HG02623 (cell line): ENCODE measurements around the gene C19orf81.

Source experiments
- ATAC-seq: cut with Tn5 transposase; IDR thresholded peaks from one replicate; pipeline ENCODE4 v1.9.1; 2021; ENCODE audit warnings: moderate library complexity; ENCODE audit not compliant: unreplicated experiment

C19orf81 gene

DNA sequence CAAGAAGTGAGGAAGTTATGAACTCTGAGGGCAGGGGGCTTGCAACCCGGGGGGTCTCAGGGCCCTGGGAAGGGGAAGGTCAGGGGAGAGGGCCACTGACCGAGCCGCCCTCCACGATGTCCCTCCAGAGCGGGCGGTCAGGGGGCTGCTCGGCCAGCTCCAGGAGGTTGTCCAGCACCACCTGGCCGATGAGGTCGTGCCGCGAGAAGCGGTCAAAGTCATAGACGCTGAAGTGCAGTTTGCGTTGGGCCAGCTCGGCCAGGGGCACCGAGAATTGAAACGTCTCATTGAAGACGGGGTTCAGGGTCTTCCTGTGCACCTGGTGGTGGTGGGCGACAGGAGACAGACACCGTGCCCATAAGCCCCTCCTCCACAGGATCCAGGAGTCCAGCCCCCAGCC lies 20.1 kb upstream of the C19orf81 start:
- no peak for ATAC-seq

GRCh38 chr19:50629801-50630200 lies 19.4 kb upstream of the C19orf81 start:
- ATAC-seq, result no peak

DNA sequence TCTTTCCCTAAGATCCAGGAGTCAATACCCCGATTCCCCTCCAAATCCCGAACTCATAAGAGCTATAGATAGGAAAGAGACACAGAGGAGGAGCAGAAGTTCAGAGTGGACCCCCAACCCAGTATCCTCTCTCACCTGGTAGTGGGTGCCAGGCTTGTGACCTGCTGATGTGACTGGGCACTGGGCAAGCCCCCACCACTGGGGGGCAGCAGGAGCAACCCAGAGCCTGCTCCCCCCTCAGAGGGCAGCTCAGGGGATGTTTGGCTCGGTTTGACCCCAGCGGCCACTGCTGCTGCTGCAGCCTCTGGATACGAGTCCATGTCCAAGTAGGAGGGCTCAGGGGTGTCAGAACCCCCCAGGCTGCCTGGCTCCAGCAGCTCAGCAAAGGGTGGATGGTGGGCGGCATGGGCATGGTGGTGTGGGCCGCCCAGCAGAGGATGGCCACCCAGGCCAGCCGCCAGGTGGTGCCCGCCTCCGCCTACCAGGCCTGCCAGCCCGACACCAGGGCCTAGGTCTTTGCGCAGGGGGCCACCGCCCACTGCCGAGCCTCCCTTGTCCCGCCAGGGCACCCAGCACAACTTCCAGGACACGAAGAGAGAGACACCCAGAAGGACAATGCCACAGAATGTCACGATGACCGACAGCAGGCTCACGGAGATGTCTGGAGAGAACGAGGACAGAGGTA lies 17.0 kb upstream of the C19orf81 start:
- ATAC-seq, result no peak

DNA sequence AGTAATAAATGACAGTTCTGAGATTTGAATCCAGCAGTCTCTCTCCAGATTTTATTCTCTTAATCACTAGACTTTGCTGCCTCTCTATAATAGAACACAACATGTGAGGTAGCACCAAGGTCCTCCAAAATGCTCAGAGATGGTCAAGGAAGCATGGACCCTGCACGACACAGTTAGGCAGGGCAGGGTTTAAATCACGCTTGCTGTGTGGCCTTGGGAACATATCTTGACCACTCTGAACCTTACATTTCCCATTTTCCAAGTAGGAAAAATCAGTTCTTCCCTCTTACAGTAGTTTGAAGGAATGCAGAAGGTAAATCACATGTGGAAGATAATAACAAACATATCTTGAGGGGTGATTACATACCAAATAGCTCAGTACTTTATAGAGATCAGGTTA lies 15.9 kb upstream of the C19orf81 start:
- ATAC-seq, result no peak

DNA sequence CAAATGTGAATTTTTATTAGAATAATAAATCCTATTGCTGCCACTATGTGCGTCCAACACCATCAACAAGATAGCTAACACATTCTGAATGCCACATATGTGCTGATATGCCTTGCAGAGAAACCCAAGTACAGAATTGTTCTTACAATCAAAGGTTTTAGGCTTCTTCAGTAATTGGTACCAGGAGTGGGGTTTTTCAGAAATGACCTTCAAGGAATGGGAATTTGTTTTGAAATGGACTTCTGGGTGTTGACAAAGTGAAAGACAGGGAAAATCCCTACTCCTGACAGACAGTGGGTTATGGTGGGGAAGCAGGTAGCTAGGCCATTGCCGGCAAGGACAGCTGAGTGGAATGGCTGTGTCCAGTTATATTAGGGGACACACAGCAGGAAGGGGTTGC lies 15.3 kb upstream of the C19orf81 start:
- ATAC-seq, result no peak

DNA sequence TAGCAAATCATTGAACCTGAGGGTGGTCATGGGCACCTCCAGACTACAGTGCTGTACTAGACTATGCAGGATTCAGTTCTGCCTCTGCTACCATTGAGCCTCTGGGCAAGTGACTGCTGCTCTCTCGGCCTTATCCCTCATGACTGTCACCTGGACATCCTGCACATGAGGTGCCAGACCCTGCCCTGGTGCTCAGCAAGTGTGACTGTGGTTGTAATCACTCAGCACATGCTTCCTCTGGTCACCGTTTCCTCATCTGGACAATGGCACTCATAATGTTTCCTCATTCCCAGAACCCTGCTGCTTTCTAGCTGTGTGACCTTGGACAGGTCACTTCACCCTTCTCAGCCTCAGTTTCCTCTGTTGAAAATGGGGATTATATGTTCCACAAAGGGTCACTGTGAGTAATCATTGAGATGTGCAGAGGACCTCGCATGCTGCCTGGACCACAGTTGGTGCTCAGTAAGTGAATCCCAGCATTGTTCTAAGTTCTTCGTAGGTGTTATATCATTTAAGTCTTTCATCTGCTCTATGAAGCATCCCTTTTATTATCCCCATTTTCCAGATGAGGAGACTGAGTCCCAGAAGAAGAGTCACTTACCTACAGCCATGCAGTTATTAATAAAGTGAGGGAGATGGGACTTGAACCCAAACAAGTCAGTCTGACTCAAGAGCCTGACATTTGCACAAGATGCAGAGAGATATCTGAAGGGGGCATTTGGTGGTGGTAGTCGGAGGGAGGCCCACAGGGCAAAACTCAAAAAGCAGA lies 12.7 kb upstream of the C19orf81 start:
- no peak for ATAC-seq

DNA sequence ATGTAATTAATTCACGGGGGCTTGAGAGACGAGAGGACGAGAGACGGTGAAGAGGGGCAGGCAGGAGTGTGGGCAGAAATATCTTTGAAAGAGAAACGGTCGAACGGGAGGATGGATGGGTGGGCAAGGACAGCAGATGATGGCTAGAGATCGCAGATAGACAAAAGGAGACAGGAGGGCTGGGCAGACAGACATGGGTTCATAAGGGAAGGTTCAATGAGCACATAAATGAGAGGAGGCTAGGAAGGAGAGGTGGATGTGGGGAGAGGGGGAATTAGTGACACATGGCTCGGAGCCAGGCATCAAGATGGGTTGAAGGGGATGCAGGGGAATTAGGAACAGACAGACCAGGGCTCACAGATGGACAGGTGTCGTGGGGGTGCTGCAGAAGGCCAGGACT lies 10.6 kb upstream of the C19orf81 start:
- no peak for ATAC-seq

GRCh38 chr19:50639121-50640112 lies 9.8 kb upstream of the C19orf81 start, which contains the start of gene SYT3:
SYT3 (minus strand) TSS chr19:50639881; CDS start chr19:50637411, 2,470 bp downstream.
- no peak for ATAC-seq

- no peak for ATAC-seq
Measured at GRCh38 chr19:50640368-50640767, 8.9 kb upstream of the C19orf81 start.

DNA sequence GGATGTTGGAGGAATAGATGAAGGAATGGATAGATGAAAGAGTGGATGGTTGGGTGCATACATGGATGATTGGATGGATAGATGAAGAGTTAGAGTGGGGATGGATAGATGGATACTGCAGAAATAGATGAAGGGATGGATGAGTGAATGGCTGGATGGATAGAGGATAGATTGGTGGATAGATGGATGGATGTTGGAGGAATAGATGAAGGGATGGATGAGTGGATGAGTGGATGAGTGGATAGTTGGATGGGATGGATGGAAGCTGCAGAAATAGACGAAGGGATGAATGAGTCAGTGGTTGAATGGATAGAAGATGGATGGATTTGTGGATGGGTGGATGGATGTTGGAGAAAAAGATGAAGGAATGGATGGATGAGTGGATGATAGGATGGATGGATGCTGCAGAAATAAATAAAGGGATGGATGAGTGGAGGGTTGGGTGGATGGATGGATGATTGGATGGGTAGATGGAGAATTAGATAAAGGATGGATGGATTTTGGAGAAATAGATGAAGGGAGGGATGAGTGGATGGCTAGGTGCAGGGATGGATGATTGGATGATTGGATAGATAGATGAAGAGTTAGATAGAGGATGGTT lies 4.8 kb upstream of the C19orf81 start:
- no peak for ATAC-seq

GRCh38 chr19:50645107-50645506 lies 4.1 kb upstream of the C19orf81 start:
- no peak for ATAC-seq

- ATAC-seq, result no peak
Measured at GRCh38 chr19:50646074-50646807, 3.0 kb upstream of the C19orf81 start.

DNA sequence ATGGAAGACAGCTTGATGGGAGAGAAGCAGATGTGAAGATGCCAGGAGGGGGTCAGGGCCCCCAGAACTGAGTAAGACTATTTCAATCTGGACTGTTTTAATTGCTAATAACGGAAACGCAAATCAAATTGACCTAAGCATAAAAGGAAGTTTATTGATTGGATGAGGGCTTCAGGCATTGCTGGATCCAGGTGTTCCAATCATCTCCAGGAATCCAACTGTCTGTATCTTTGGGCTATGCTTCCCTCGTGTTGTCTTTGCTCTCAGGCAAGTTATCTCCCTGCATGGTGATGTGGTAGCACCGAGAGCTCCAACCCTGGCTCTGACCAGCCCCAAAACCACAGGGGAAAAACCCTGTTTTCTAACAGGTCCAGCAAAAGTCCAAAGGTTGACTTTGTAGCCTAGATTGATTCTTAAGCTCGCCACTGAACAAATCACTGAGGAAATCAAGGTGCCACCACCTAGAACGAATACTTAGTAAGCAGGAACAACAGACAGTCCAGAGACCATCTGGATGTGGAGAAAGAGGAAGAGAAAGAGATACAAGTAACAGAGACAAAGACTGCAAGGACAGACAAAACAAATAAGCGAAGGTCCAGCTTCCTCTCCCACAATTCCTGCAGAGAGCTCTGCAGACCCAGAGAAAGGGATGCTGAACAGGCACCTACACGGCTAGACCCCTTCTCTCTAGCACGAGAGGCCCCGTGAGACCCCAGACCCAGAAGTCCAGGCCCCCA lies 1.2 kb upstream of the C19orf81 start:
- no peak for ATAC-seq

DNA sequence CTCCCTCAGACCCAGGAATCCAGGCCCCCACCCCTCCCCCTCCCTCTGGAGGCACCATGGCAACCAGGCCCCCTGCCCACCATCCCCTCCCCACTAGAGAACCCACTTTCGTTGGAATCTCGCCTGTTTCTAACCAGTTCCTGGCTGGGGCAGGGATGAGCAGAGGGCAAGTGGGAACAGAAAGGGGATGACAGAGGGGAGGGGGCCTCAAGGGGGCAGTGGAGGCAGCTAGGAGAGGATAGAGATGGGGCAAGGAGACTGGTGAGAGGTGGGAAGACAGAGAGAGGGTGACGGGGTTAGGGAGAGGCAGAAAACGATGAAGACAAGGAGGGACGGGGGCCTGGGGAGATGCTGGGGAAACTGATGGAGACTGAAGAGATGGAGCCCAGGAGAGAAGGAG lies 586 bp upstream of the C19orf81 start:
- no peak for ATAC-seq

DNA sequence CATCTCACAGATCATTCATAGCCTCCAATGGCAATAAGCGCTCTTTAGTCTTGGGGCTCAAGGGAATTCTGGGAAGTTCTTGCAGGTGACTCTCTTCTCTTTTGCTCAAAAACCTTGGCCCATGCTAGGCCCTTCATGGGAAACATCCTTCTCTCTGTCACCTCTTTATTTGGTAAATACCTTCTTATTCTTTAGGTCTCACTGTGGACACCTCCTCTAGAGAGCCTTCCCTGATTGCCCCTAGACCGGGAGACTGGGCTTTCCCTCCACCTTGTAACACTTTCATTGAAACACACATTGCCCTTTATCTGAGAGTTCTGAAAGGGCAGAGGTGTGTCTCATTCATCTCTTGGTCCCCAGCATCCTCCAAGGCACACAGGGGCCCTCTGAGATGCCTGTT lies 1.9 kb downstream of the C19orf81 start:
- ATAC-seq, result no peak

DNA sequence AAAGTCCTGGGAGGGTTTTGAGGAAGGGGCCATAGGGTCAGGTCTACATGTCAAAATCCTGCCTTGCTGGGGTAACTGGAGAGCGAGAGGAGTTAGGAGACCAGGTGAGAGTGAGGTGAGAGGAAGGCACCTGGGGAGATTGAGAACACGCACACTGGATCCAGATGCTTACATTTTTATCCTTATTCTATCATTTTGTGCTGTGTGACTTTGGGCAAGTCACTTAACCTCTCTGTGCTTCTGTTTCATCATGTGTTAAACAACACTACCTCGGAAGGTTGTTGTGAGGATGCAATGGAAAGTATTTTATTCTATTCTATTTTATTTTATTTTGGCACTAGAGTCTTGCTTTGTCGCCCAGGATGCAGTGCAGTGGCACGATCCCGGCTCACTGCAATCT lies 3.5 kb downstream of the C19orf81 start:
- ATAC-seq, result no peak

DNA sequence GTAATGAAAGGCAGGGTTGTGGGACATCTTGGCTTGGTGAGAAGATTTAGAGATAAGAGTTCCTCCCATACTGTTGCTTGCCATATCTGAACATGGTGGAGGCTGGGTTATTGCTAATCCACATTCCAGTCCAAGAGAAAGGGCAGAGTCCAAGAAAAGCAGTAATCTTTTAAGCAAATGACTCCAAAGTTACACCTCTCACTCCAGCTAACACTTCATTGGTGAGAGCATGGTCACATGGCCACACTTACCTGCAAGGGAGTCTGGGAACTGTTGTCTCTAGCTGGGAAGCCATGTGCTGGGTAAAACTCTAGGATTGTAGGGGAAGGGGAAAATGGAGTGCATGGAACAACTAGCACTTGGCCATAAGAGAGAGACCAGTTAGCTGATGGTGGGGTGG lies 5.6 kb downstream of the C19orf81 start:
- no peak for ATAC-seq

DNA sequence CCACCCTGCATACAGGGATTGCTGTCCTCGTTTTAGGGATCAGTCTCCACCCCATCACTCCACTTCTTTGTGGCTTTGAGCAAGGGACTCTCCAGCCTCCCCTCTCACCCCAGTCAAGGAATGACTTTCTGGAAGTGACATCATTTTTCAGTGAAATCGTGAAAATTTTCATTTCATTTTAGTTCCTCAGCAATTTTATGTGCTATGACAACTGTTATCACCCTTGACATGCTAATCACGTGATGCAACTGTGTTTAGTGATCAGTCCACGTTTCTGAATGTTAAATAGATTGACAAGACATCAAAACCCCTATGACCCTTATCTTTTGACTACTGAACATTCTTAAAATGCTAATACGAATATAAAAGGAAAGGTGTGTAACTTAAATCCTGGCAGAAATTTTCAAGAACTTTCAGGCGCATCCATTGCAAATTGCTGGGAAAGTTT lies 8.0 kb downstream of the C19orf81 start:
- ATAC-seq, result no peak

GRCh38 chr19:50657712-50658440 lies 8.6 kb downstream of the C19orf81 start:
- no peak for ATAC-seq
